Karpas-422 (cell line): ENCODE data around the gene MTA3. TPM values are rescaled to one million over a fixed set of nuclear protein-coding genes. Genes with fewer than 3 reads are reported as not detected.

Experiments
- DNase-seq: peaks from one replicate; pipeline ENCODE4 v3.0.0-alpha.2; 2015
- H2AFZ ChIP-seq: fragments of 200-600 bp; sonication (generic); 2 replicates; pipeline ENCODE4 v1.6.1; 2014; ENCODE audit warnings: antibody characterized with exemption, low read length, mixed read lengths
- H3K27ac ChIP-seq: fragments of 200-600 bp; sonication (generic); 2 replicates; pipeline ENCODE4 v1.5.1; 2014; ENCODE audit warnings: mild to moderate bottlenecking, low read length, moderate library complexity
- H3K27me3 ChIP-seq: fragments of 200-600 bp; sonication (generic); 2 replicates; pipeline ENCODE4 v1.6.1; 2014; ENCODE audit warnings: low read length, mixed read lengths
- H3K36me3 ChIP-seq: fragments of 200-600 bp; sonication (generic); 2 replicates; pipeline ENCODE4 v1.6.1; 2014; ENCODE audit warnings: low read length, mixed read lengths; ENCODE audit not compliant: insufficient read depth
- H3K4me1 ChIP-seq: fragments of 200-600 bp; sonication (generic); 2 replicates; pipeline ENCODE4 v1.6.1; 2014; ENCODE audit warnings: mild to moderate bottlenecking, low read length, mixed read lengths
- H3K4me2 ChIP-seq: fragments of 200-600 bp; sonication (generic); 2 replicates; pipeline ENCODE4 v1.6.1; 2014; ENCODE audit warnings: low read length, low read depth, mild to moderate bottlenecking; ENCODE audit not compliant: poor library complexity, severe bottlenecking
- H3K4me3 ChIP-seq: fragments of 200-600 bp; sonication (generic); 2 replicates; pipeline ENCODE4 v1.5.1; 2014; ENCODE audit warnings: mild to moderate bottlenecking, antibody characterized with exemption, low read length, mixed read lengths
- H3K79me2 ChIP-seq: fragments of 200-600 bp; sonication (generic); 2 replicates; pipeline ENCODE4 v1.6.1; 2014; ENCODE audit warnings: mild to moderate bottlenecking, low read length, mixed read lengths
- H3K9ac ChIP-seq: fragments of 200-600 bp; sonication (generic); 2 replicates; pipeline ENCODE4 v1.6.0; 2014; ENCODE audit warnings: low read length
- H3K9me2 ChIP-seq: fragments of 200-600 bp; sonication (generic), shearing (Covaris generic); replicated peaks from 2 replicates; pipeline ENCODE4 v1.6.0; 2014; ENCODE audit warnings: mild to moderate bottlenecking, low read length, moderate library complexity; ENCODE audit not compliant: insufficient read depth
- H3K9me3 ChIP-seq: fragments of 300-700, 200-600 bp; sonication (generic); 2 replicates; pipeline ENCODE4 v1.6.1; 2014; ENCODE audit warnings: low read length, mixed read lengths
- H4K20me1 ChIP-seq: fragments of 200-600 bp; sonication (generic); 2 replicates; pipeline ENCODE4 v1.6.1; 2014; ENCODE audit warnings: mild to moderate bottlenecking, antibody characterized with exemption, low read length, low read depth; ENCODE audit not compliant: insufficient read depth
- total RNA-seq: library from RNA; depleted of rRNA; stranded (reverse); fragments of >200 nt; shearing (Covaris generic); gene quantifications from 2 replicates; pipeline ENCODE4 v1.2.3, GENCODE V29; 2014; ENCODE audit warnings: low replicate concordance

The MTA3 gene
- total RNA-seq, 1 experiment from 2014 or later = 149 TPM

GRCh38 chr2:42795275-42795674, 226.8 kb downstream of the MTA3 start:
- H3K9ac ChIP-seq = no peak overlapping the region
- H3K9me2 ChIP-seq = no peaks in the 10 kb centered on the region
- H3K27ac ChIP-seq = no peak overlapping the region
- H3K4me1 ChIP-seq = peaks cover 17% of the 10 kb centered on the region
- H3K27me3 ChIP-seq = no peaks in the 10 kb centered on the region
- H3K79me2 ChIP-seq = no peaks in the 10 kb centered on the region
- no peak overlapping the region for H2AFZ ChIP-seq
- DNase-seq = no peak
- no peak overlapping the region for H3K4me2 ChIP-seq
- H3K4me3 ChIP-seq = no peak overlapping the region
- H3K9me3 ChIP-seq = no peaks in the 10 kb centered on the region
- no peaks in the 10 kb centered on the region for H3K36me3 ChIP-seq
- no peaks in the 10 kb centered on the region for H4K20me1 ChIP-seq

GRCh38 chr2:42795841-42796301, 227.4 kb downstream of the MTA3 start:
- no peaks in the 10 kb centered on the region for H3K79me2 ChIP-seq
- no peaks in the 10 kb centered on the region for H3K9me2 ChIP-seq
- DNase-seq = no peak
- H3K27ac ChIP-seq = no peak overlapping the region
- H2AFZ ChIP-seq = no peak overlapping the region
- H3K27me3 ChIP-seq = no peaks in the 10 kb centered on the region
- H3K4me2 ChIP-seq = no peak overlapping the region
- no peak overlapping the region for H3K4me3 ChIP-seq
- no peaks in the 10 kb centered on the region for H3K9me3 ChIP-seq
- no peaks in the 10 kb centered on the region for H4K20me1 ChIP-seq
- H3K36me3 ChIP-seq = no peaks in the 10 kb centered on the region
- H3K9ac ChIP-seq = no peak overlapping the region
- peaks cover 17% of the 10 kb centered on the region for H3K4me1 ChIP-seq

- Histone ChIP-seq H3K9me3 (no peaks in the 10 kb centered on the region), H3K27ac (no peak overlapping the region), H3K36me3 (no peaks in the 10 kb centered on the region; the same call in 1 of the 2 replicates), H3K79me2 (no peaks in the 10 kb centered on the region), H3K9ac (no peak overlapping the region), H3K9me2 (no peaks in the 10 kb centered on the region), H3K27me3 (no peaks in the 10 kb centered on the region), H4K20me1 (no peaks in the 10 kb centered on the region), H3K4me2 (no peak overlapping the region), H3K4me1 (peaks cover 21% of the 10 kb centered on the region), H2AFZ (no peak overlapping the region), H3K4me3 (no peak overlapping the region)
- no peak for DNase-seq
These were observed 228.2 kb downstream of the MTA3 start for GRCh38 chr2:42796427-42797248.

GRCh38 chr2:42797281-42797680, 228.8 kb downstream of the MTA3 start:
- Histone ChIP-seq H3K27ac (no peak overlapping the region), H3K4me2 (no peak overlapping the region)

GRCh38 chr2:42799881-42800280, 231.4 kb downstream of the MTA3 start:
- Histone ChIP-seq H3K27me3 (no peaks in the 10 kb centered on the region), H3K27ac (no peak overlapping the region), H3K4me3 (no peak overlapping the region), H2AFZ (no peak overlapping the region), H3K4me1 (peaks cover 24% of the 10 kb centered on the region), H3K36me3 (no peaks in the 10 kb centered on the region; the same call in 1 of the 2 replicates), H3K9ac (no peak overlapping the region), H3K79me2 (no peaks in the 10 kb centered on the region), H3K9me2 (no peaks in the 10 kb centered on the region), H3K4me2 (no peak overlapping the region), H3K9me3 (no peaks in the 10 kb centered on the region), H4K20me1 (no peaks in the 10 kb centered on the region)
- no peak for DNase-seq

More at GRCh38 chr2:42797281-42797680, 228.8 kb downstream of the MTA3 start:
- H3K9ac ChIP-seq = no peak overlapping the region
- no peaks in the 10 kb centered on the region for H3K9me2 ChIP-seq
- no peak overlapping the region for H2AFZ ChIP-seq
- no peaks in the 10 kb centered on the region for H3K79me2 ChIP-seq
- H3K4me3 ChIP-seq = no peak overlapping the region
- H3K27me3 ChIP-seq = no peaks in the 10 kb centered on the region
- no peaks in the 10 kb centered on the region for H4K20me1 ChIP-seq
- no peaks in the 10 kb centered on the region; the same call in 1 of the 2 replicates for H3K36me3 ChIP-seq
- DNase-seq = peak; percentile 34
- peaks cover 24% of the 10 kb centered on the region for H3K4me1 ChIP-seq
- H3K9me3 ChIP-seq = no peaks in the 10 kb centered on the region

GRCh38 chr2:42800461-42800962, 232.1 kb downstream of the MTA3 start:
- DNase-seq = no peak
- Histone ChIP-seq H3K79me2 (no peaks in the 10 kb centered on the region), H3K9me2 (no peaks in the 10 kb centered on the region), H3K36me3 (no peaks in the 10 kb centered on the region; the same call in 1 of the 2 replicates), H3K4me3 (no peak overlapping the region), H3K4me1 (peaks cover 23% of the 10 kb centered on the region), H3K27me3 (no peaks in the 10 kb centered on the region), H3K9ac (no peak overlapping the region), H3K4me2 (no peak overlapping the region), H4K20me1 (no peaks in the 10 kb centered on the region), H3K9me3 (no peaks in the 10 kb centered on the region), H3K27ac (no peak overlapping the region), H2AFZ (no peak overlapping the region)

GRCh38 chr2:42800981-42801380, 232.5 kb downstream of the MTA3 start:
- no peak overlapping the region for H2AFZ ChIP-seq
- H3K27me3 ChIP-seq = no peaks in the 10 kb centered on the region
- DNase-seq = no peak
- H3K9me2 ChIP-seq = no peaks in the 10 kb centered on the region
- no peak overlapping the region for H3K4me2 ChIP-seq
- no peak overlapping the region for H3K4me3 ChIP-seq
- H3K27ac ChIP-seq = no peak overlapping the region
- peaks cover 18% of the 10 kb centered on the region for H3K4me1 ChIP-seq
- no peaks in the 10 kb centered on the region for H4K20me1 ChIP-seq
- no peaks in the 10 kb centered on the region for H3K79me2 ChIP-seq
- H3K9ac ChIP-seq = no peak overlapping the region
- H3K36me3 ChIP-seq = no peaks in the 10 kb centered on the region; the same call in 1 of the 2 replicates
- no peaks in the 10 kb centered on the region for H3K9me3 ChIP-seq

- Histone ChIP-seq H3K27me3 (no peaks in the 10 kb centered on the region), H3K9me3 (no peaks in the 10 kb centered on the region), H3K4me1 (peaks cover 14% of the 10 kb centered on the region), H3K36me3 (no peaks in the 10 kb centered on the region; the same call in 1 of the 2 replicates), H3K4me2 (no peak overlapping the region), H4K20me1 (no peaks in the 10 kb centered on the region), H2AFZ (no peak overlapping the region), H3K9me2 (no peaks in the 10 kb centered on the region), H3K9ac (no peak overlapping the region), H3K4me3 (no peak overlapping the region), H3K79me2 (no peaks in the 10 kb centered on the region), H3K27ac (no peak overlapping the region)
- no peak for DNase-seq
These were observed 232.9 kb downstream of the MTA3 start for GRCh38 chr2:42801381-42801780.
